GM10248 (cell line): Measurements from ENCODE around the gene KCTD6.

Experiments
- CTCF ChIA-PET: fragments of 300-600 bp; sonication (Branson Sonifier 250); formaldehyde crosslinking; extraction: SDS; loops from one replicate; lab custom pipeline; 2021; ENCODE audit warnings: antibody characterized with exemption; lab: Yijun Ruan, JAX
- POLR2A ChIA-PET: fragments of 350-650 bp; sonication (Branson Sonifier 250); formaldehyde crosslinking; extraction: SDS; loops from one replicate; lab custom pipeline; 2020; ENCODE audit warnings: antibody characterized with exemption; lab: Yijun Ruan, JAX
- DNase-seq: peaks from one replicate; pipeline ENCODE4 v3.0.0; 2012; ENCODE audit errors: extremely low spot score
- TF ChIP-seq, protein P1 (sequence below): IDR thresholded peaks from 2 replicates; pipeline ENCODE4 v1.5.1; 2012; ENCODE audit warnings: mild to moderate bottlenecking, low read depth; ENCODE audit errors: extremely low read depth, missing control alignments, control extremely low read depth

KCTD6 gene

DNA sequence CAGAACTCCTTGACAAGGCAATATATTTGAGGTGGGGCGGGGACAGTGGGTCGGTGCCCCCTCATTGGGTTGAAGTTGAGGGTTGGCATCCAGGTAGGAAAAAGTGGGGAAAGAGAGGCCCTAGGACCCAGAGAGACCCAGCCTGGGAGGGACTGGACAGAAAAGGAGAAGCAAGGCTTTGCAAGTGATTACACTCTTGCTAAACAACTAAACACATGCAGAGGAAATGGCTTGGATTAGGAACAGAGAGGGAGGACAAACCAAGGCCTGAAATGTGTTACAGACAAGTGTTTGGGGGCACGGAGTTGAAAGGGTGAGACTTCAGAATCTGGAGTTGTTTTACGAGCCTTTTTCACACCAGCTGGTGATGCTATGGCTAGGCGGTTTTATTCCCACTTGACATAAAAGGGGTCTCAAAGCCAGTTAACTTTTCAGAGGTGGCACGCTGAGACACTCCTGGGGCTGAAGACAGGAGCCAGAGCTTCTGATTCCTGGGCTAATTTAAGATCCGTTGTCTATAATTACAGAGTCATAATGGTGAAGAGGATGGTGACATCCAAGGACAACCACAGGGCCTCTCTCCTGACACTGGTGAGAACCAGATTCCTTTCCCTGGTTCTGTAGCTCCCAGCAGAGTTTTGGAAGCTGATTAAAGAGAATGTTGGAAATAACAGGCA, 7.7 kb upstream of the KCTD6 start:
- ChIA-PET POLR2A (no interaction called here), CTCF (interaction anchor here (0.8 to 3.0 kb wide), 3 partner anchors 9 to 177 kb away, joined by 3 to 8 read pairs (median 5); no protein-coding TSS in a partner anchor)
- DNase-seq, result no peak
- TF ChIP-seq, protein P1, sequence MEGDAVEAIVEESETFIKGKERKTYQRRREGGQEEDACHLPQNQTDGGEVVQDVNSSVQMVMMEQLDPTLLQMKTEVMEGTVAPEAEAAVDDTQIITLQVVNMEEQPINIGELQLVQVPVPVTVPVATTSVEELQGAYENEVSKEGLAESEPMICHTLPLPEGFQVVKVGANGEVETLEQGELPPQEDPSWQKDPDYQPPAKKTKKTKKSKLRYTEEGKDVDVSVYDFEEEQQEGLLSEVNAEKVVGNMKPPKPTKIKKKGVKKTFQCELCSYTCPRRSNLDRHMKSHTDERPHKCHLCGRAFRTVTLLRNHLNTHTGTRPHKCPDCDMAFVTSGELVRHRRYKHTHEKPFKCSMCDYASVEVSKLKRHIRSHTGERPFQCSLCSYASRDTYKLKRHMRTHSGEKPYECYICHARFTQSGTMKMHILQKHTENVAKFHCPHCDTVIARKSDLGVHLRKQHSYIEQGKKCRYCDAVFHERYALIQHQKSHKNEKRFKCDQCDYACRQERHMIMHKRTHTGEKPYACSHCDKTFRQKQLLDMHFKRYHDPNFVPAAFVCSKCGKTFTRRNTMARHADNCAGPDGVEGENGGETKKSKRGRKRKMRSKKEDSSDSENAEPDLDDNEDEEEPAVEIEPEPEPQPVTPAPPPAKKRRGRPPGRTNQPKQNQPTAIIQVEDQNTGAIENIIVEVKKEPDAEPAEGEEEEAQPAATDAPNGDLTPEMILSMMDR, result no peak

DNA sequence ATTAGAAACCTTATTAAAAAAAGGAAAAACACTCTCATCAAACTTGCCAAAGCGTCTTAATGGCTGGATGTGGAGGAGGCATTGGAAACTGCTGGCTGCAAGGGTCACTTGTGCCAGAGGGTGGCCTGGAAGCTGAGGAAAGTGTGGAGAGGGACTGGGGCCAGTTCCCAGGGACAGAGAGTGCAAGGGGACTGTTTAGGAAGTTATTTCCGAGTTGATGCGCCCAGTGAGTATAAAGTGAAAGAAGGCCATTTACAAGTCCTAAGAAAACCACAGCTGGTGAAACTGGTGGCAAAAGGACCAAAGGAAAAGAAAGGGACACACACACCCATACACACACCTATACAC, 7.2 kb upstream of the KCTD6 start:
- no peak for DNase-seq
- ChIA-PET POLR2A (no interaction called here), CTCF (interaction anchor here (1.4 to 3.0 kb wide), 2 partner anchors 8 to 11 kb away, joined by 5 to 8 read pairs; no protein-coding TSS in a partner anchor)
- TF ChIP-seq, protein P1, result no peak

DNA sequence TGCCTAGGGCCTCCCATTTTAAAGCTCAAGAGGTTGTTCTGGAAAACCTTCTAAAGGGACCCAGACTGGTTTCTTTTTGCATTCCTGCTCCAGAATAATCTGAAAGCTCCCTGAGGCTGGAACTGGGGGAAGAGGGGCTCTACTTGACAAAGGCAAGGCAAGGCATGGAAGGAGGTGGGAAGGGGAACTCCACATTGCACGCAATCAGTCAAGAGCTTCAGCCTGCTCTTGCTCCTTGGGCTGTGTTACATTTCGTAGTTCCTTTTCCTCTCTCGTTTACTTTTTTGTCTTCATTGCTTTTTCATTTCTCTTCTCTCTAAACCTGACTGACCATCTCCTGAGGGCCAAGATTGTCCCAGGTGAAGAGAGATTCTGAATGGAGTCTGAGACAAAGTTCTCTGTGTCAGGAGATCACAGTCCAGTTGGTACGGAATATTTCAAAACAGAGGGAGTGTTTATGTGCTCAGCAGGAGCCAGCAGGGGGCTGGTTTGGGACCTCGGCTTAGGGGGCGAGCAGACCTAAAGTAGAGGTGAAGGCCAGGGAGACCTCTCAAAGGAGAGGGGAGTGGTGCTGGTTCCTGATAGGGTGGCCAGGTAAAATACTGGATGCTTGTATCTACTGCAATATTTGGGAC, 6.0 kb upstream of the KCTD6 start:
- ChIA-PET POLR2A (no interaction called here), CTCF (interaction anchor here (0.9 to 3.0 kb wide), 2 partner anchors 11 to 12 kb away, joined by 3 to 8 read pairs; no protein-coding TSS in a partner anchor)
- no peak for DNase-seq
- TF ChIP-seq, protein P1, result no peak

DNA sequence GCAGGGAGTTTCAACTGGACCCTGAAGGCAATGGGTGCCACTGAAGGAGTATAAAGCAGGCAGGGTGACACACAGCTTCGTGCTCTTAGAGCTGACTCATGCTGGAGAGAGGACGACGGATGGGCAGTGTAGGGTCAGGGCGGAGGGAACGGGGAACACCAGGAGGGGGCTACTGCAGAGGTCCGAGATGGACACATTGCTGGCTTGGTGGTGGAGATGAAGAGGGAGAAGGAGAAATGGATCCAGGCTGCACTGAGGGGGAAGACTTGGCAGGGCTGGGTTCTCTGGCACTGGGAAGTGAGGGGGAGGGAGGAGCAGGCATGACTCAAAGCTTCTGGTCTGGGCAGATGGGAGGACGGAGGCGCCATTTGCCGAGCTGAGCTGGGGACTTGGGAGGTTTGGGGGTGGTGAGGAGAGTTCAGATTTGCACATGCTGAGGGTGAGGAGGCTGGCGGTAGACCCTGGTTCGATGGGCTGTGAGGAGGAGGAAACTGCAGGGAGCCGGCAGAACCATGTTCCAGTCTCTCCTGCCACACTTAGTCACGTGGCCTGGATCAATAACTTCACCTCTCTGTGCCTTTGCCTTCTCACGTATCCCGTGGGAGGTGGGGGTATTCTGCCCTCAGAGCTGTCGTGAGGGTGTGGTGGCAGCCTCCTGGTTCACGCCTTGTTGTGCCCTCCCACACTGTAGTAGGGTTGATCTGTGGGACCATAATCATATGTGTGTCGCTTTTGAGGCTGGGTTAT, 4.6 kb upstream of the KCTD6 start:
- ChIA-PET CTCF (interaction anchor here (0.8 to 3.0 kb wide), 7 partner anchors 12 to 181 kb away, joined by 3 to 9 read pairs (median 3); partner anchors contain the start of genes HTD2 and RPP14), POLR2A (interaction anchor here (0.6 kb wide), 1 partner anchor 893 kb away, joined by 4 read pairs; no protein-coding TSS in a partner anchor)
- TF ChIP-seq, protein P1, result no peak
- no peak for DNase-seq

DNA sequence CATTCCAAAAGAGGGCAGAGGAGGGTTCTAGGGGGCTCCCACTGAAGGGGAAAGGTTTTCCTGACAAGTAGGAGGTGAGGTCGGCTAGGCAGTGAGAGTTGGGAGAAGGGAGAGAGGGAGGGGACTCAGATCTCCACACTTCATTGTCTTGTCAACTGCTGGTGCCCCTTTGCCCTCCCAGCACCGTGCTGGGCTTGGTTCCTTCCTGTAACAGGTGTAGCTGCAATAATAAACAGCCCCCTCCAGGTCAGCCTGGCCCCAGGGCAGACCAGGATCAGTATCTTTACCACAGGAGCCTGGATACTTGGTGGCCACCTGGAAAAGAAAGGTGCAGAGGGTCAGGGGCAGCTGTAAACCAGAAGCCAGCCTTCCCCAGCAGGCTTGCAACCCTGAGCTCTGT, 2.9 kb upstream of the KCTD6 start:
- TF ChIP-seq, protein P1, result no peak
- CTCF ChIA-PET, result interaction anchor here (3.0 kb wide), 1 partner anchor 25 kb away, joined by 9 read pairs; no protein-coding TSS in a partner anchor
- POLR2A ChIA-PET, result no interaction called here
- DNase-seq, result no peak
